Measurements from ENCODE around the gene RBM33. TPM values are rescaled to one million over a fixed set of nuclear protein-coding genes. Genes with fewer than 3 reads are reported as not detected.

The RBM33 gene
- total and polyA plus RNA-seq, 2 of the 4 experiments (the other 2 are of a cell fraction), result 7.3 to 10.8 TPM

DNA sequence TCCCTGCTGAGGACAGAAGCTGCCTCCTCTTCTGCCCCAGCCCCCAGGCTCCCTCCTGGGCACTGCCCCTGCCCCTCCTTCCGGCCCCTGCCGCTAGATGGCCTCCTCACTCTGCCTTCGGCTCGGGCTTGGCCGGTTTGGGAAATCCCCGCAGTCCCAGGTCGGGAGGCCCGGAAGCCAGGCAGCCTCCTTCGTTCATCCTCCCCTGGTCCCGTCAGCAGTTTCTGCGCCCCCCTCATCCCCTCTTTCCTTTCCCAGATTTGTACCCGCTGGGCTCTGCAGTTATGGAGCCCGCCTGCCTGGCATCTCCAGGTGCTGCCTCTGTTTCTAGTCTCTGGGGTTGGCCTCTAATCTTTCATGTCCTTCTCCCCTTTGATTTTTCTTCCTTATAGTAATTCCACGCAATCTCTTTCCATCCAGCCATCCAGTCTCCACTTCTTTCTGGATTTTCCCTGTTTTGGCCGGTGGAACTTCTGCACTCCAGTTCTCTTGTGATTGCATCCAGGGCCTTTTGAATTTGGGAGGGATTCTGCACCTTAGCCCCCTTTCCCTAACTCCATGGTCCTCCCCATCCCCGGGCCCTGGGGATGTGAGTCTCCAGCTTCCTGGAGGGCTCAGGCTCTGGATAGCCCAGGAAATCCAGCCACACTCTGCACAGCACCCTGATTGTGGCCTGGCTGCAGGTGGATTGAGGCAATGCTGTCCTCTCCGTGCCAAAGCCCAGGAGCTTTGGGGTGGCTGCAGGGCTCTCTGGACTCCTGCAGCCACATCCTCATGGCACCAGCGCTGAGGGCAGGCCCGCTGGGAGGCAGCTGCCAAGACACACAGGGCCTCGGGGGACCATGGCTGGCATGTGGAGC is 171.1 kb downstream of the RBM33 start:
- WGBS, 2 experiments (ENCODE audit: extremely low coverage in 2 of 2, insufficient read length in 1 of 2), result 35% methylated on average over 8 of the region's 20 CpGs; no CpG with 5 or more reads in 1 of the 2 experiments
- no peak overlapping the region for H2BK120ac ChIP-seq (ENCODE audit: low read depth, low read length)
- peak overlapping the region; percentile 75 for H2AFZ ChIP-seq (replicated peaks; ENCODE audit: low read length, poor library complexity)
- no peak overlapping the region for H3K27ac ChIP-seq (ENCODE audit: insufficient read depth, low read length)
- H3K4me3 ChIP-seq (ENCODE audit: insufficient read depth, low read depth, low read length), result no peak overlapping the region
- H3K4ac ChIP-seq (ENCODE audit: low read depth, low read length), result no peak overlapping the region
- H4K20me1 ChIP-seq (ENCODE audit: insufficient read depth, low read length), result no peaks in the 10 kb centered on the region; the same call in 1 of the 2 replicates
- H4K8ac ChIP-seq (ENCODE audit: low read depth in 2 of 2, low read length in 2 of 2), result no peak overlapping the region
- no peaks in the 10 kb centered on the region for H3K4me1 ChIP-seq (ENCODE audit: control insufficient read depth, insufficient read depth, low read length)
- H3K9ac ChIP-seq (ENCODE audit: low read depth, low read length), result no peak overlapping the region
- no peak overlapping the region for H2AK9ac ChIP-seq (replicated peaks; ENCODE audit: low read depth, low read length, poor library complexity)
- no peak overlapping the region for H3K56ac ChIP-seq (ENCODE audit: extremely low read depth, insufficient read depth, low read length)
- H4K91ac ChIP-seq (ENCODE audit: insufficient read depth, low read depth, low read length), result no peak overlapping the region
- H3K18ac ChIP-seq (ENCODE audit: low read depth, low read length), result no peak overlapping the region
- no peak overlapping the region for H3K14ac ChIP-seq (replicated peaks; ENCODE audit: low read depth, low read length)
- no peak overlapping the region for H4K5ac ChIP-seq (ENCODE audit: low read depth, low read length)
- no peaks in the 10 kb centered on the region for H3K9me1 ChIP-seq (ENCODE audit: insufficient read depth, low read length)
- DNase-seq (peak; percentile 43), ATAC-seq (ENCODE audit: low read depth) (peak; percentile 86)
- dilution Hi-C loops (cut with HindIII; ENCODE audit: low sequenced_read_pairs, unreplicated experiment) (no loop called here), intact Hi-C loops (cut with micrococcal nuclease) (loop anchor here (1.0 kb wide), 3 partner anchors 658 to 1002 kb away; no protein-coding TSS in a partner anchor), in situ Hi-C loops (cut with MboI; ENCODE audit: low sequenced_read_pairs) (loop anchor here (10.0 to 25.0 kb wide), 2 partner anchors 659 to 822 kb away; partner anchors contain the start of gene RNF32)
- H3K79me1 ChIP-seq (ENCODE audit: low read depth in 1 of 2, low read length in 2 of 2), result no peaks in the 10 kb centered on the region
- CTCF ChIA-PET, result no interaction called here
- H2AK5ac ChIP-seq (ENCODE audit: low read depth, low read length), result no peak overlapping the region
- H3K4me2 ChIP-seq (ENCODE audit: low read depth, low read length), result peak overlapping the region; percentile 50; the same call in 1 of the 2 replicates
- H3K9me3 ChIP-seq (ENCODE audit: control insufficient read depth, insufficient read depth, low read length), result no peaks in the 10 kb centered on the region
- H3K36me3 ChIP-seq (ENCODE audit: control insufficient read depth, insufficient read depth, low read length), result no peaks in the 10 kb centered on the region
- POLR2A ChIA-PET (ENCODE audit: unreplicated experiment), result no interaction called here
- no peak overlapping the region for H2BK20ac ChIP-seq (ENCODE audit: low read depth, low read length)
- H3K27me3 ChIP-seq (ENCODE audit: control insufficient read depth, insufficient read depth, low read length), result peaks cover 43% of the 10 kb centered on the region
- no peak overlapping the region for H3K23ac ChIP-seq (ENCODE audit: low read depth, low read length)
- no TSS peak for BruUV-seq (replicated peaks)
- no peak overlapping the region for H2BK15ac ChIP-seq (ENCODE audit: low read depth, low read length)
- H2BK5ac ChIP-seq (ENCODE audit: low read depth, low read length, poor library complexity, severe bottlenecking), result no peak overlapping the region
- TF ChIP-seq BHLHE40 (IDR thresholded peaks at IDR 0.05; ENCODE audit: low read depth, low read length), result no peak
- peak; percentile 83; the same call in 1 of the 2 replicates for TF ChIP-seq MAZ (IDR thresholded peaks at IDR 0.05; ENCODE audit: borderline replicate concordance, low read depth, low read length)
- TF ChIP-seq CEBPB (IDR thresholded peaks at IDR 0.05; ENCODE audit: low read depth, low read length), result no peak
- TF ChIP-seq CHD1 (IDR thresholded peaks at IDR 0.05; ENCODE audit: low read depth, low read length), result no peak
- TF ChIP-seq FOS (IDR thresholded peaks at IDR 0.05; ENCODE audit: low read depth, low read length), result no peak
- TF ChIP-seq, protein P1, sequence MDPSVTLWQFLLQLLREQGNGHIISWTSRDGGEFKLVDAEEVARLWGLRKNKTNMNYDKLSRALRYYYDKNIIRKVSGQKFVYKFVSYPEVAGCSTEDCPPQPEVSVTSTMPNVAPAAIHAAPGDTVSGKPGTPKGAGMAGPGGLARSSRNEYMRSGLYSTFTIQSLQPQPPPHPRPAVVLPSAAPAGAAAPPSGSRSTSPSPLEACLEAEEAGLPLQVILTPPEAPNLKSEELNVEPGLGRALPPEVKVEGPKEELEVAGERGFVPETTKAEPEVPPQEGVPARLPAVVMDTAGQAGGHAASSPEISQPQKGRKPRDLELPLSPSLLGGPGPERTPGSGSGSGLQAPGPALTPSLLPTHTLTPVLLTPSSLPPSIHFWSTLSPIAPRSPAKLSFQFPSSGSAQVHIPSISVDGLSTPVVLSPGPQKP (IDR thresholded peaks at IDR 0.05; ENCODE audit: borderline replicate concordance, low read depth, low read length), result no peak
- TF ChIP-seq RAD21 (IDR thresholded peaks at IDR 0.05; ENCODE audit: low read length), result peak; percentile 89
- TF ChIP-seq MXI1 (IDR thresholded peaks at IDR 0.05; ENCODE audit: borderline replicate concordance, low read depth, low read length), result no peak
- TF ChIP-seq SMC3 (IDR thresholded peaks at IDR 0.05; ENCODE audit: low read depth, low read length), result peak; percentile 78
- TF ChIP-seq NFE2L2 (IDR thresholded peaks at IDR 0.05; ENCODE audit: low read depth, low read length), result no peak
- no peak for TF ChIP-seq RCOR1 (IDR thresholded peaks at IDR 0.05; ENCODE audit: insufficient replicate concordance, low read length)
- TF ChIP-seq MAFK (IDR thresholded peaks at IDR 0.05; ENCODE audit: low read depth, low read length), result no peak
- TF ChIP-seq POLR2A (IDR thresholded peaks at IDR 0.05; ENCODE audit: low read depth, low read length), result no peak
- no peak for TF ChIP-seq RFX5 (IDR thresholded peaks at IDR 0.05; ENCODE audit: low read depth, low read length)
- TF ChIP-seq, protein P2, sequence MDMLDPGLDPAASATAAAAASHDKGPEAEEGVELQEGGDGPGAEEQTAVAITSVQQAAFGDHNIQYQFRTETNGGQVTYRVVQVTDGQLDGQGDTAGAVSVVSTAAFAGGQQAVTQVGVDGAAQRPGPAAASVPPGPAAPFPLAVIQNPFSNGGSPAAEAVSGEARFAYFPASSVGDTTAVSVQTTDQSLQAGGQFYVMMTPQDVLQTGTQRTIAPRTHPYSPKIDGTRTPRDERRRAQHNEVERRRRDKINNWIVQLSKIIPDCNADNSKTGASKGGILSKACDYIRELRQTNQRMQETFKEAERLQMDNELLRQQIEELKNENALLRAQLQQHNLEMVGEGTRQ (IDR thresholded peaks at IDR 0.05; ENCODE audit: low read depth, low read length), result no peak
